MM.1S (cell line): ENCODE data around the gene PATE1.

ENCODE experiments used
- DNase-seq: peaks from one replicate; pipeline ENCODE4 v3.0.0-alpha.2; 2015
- H2AFZ ChIP-seq: fragments of 300-600 bp; sonication (generic); 2 replicates; pipeline ENCODE4 v1.6.0; 2016; ENCODE audit warnings: antibody characterized with exemption, low read length
- H3F3A ChIP-seq: fragments of 300-600 bp; sonication (generic); 2 replicates; pipeline ENCODE4 v1.6.1; 2016; ENCODE audit warnings: mild to moderate bottlenecking, antibody characterized with exemption, low read length, moderate library complexity, mixed read lengths; ENCODE audit not compliant: insufficient read depth
- H3K27ac ChIP-seq: fragments of 300-600 bp; sonication (generic); 2 replicates; pipeline ENCODE4 v1.5.1; 2016; ENCODE audit warnings: mild to moderate bottlenecking, low read length
- H3K27me3 ChIP-seq: fragments of 300-600 bp; sonication (generic); replicated peaks from 2 replicates; pipeline ENCODE4 v1.6.0; 2016; ENCODE audit warnings: low read length; ENCODE audit not compliant: insufficient read depth
- H3K36me3 ChIP-seq: fragments of 300-600 bp; sonication (generic); replicated peaks from 2 replicates; pipeline ENCODE4 v1.6.1; 2016; ENCODE audit warnings: mild to moderate bottlenecking, low read length, mixed read lengths; ENCODE audit not compliant: insufficient read depth
- H3K4me1 ChIP-seq: fragments of 300-600 bp; sonication (generic); 2 replicates; pipeline ENCODE4 v1.6.1; 2016; ENCODE audit warnings: low read length, mixed read lengths
- H3K4me2 ChIP-seq: fragments of 300-600 bp; sonication (generic); 2 replicates; pipeline ENCODE4 v1.6.0; 2016; ENCODE audit warnings: low read depth, low read length
- H3K4me3 ChIP-seq: fragments of 300-600 bp; sonication (generic); 2 replicates; pipeline ENCODE4 v1.5.1; 2016; ENCODE audit warnings: low read length, mixed read lengths
- H3K79me2 ChIP-seq: fragments of 300-600 bp; sonication (generic); 2 replicates; pipeline ENCODE4 v1.6.1; 2016; ENCODE audit warnings: mixed run types, low read length, mixed read lengths
- H3K9ac ChIP-seq: fragments of 300-600 bp; sonication (generic); 2 replicates; pipeline ENCODE4 v1.6.1; 2016; ENCODE audit warnings: low read length, mixed read lengths
- H3K9me2 ChIP-seq: fragments of 300-600 bp; sonication (generic); replicated peaks from 2 replicates; pipeline ENCODE4 v1.6.1; 2016; ENCODE audit warnings: mild to moderate bottlenecking, low read length, mixed read lengths; ENCODE audit not compliant: insufficient read depth
- H3K9me3 ChIP-seq: fragments of 300-600 bp; sonication (generic); replicated peaks from 2 replicates; pipeline ENCODE4 v1.6.1; 2016; ENCODE audit warnings: mild to moderate bottlenecking, low read length, mixed read lengths; ENCODE audit not compliant: insufficient read depth
- H4K20me1 ChIP-seq: fragments of 300-600 bp; sonication (generic); 2 replicates; pipeline ENCODE4 v1.6.1; 2016; ENCODE audit warnings: mild to moderate bottlenecking, low read length, moderate library complexity, mixed read lengths; ENCODE audit not compliant: insufficient read depth
- EZH2 ChIP-seq: fragments of 300-600 bp; sonication (generic); optimal IDR thresholded peaks from 2 replicates; pipeline ENCODE3; 2017; ENCODE audit warnings: low read depth, mild to moderate bottlenecking, antibody characterized with exemption, low read length, mixed read lengths
- EZH2phosphoT487 ChIP-seq: fragments of 300-600 bp; sonication (generic); IDR thresholded peaks from 2 replicates; pipeline ENCODE4 v1.6.1; 2018; ENCODE audit warnings: antibody characterized with exemption, low read length
- TF ChIP-seq, protein P1 (sequence below): fragments of 300-600 bp; sonication (generic); IDR thresholded peaks from 2 replicates; pipeline ENCODE4 v1.5.1; 2016; ENCODE audit warnings: antibody characterized with exemption, low read length, mixed read lengths

PATE1 gene

DNA sequence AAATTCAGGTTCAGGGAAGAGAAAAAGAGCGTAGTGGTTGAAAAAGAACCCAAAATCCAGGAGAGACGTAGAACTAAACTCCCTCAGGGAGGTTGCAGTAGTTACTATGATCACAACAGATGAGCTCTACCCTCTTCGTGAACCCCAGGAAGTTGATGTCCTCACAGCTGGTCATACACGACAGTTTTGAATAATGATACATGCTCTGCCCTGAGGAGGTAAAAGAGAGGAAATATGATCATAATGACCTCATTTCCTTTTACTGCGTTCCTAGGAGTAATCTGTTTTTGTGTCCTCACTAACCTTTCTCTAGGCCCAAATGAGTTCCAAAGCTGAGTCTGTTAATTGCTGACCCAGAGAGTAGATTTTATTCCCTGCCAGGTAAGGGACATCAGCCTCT, 31.2 kb downstream of the PATE1 start:
- H3F3A ChIP-seq = no peaks in the 10 kb centered on the region
- H3K9ac ChIP-seq = no peak overlapping the region
- no peaks in the 10 kb centered on the region for H3K27me3 ChIP-seq
- DNase-seq = no peak
- H3K4me2 ChIP-seq = no peak overlapping the region
- H2AFZ ChIP-seq = no peak overlapping the region
- no peak overlapping the region for H3K27ac ChIP-seq
- no peaks in the 10 kb centered on the region for H4K20me1 ChIP-seq
- TF ChIP-seq EZH2phosphoT487 = no peak
- no peaks in the 10 kb centered on the region for H3K9me3 ChIP-seq
- no peaks in the 10 kb centered on the region for H3K4me1 ChIP-seq
- no peaks in the 10 kb centered on the region for H3K9me2 ChIP-seq
- H3K79me2 ChIP-seq = no peaks in the 10 kb centered on the region
- H3K36me3 ChIP-seq = no peaks in the 10 kb centered on the region
- H3K4me3 ChIP-seq = no peak overlapping the region

DNA sequence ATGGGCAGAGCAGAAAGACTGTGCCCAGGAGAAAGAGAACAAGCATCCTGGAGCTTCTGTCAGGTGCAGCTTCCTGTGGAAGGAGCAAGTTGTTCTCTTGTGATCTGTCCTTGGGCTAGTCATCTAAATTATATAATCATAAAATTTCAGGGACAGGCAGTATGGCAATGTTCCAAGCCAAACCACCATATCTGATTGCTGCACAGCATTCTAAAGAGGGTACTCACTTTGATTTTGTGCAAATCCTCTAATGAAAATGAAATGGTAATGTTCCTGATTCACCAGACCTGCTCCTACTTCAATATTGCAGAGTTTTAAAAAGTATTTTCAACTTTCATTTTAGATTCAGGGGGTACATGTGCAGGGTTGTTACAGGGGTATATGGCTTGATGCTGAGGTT, 32.6 kb downstream of the PATE1 start, which contains the start of gene PATE2:
Gene PATE2 (minus strand): TSS at position 101 of the 400 bp plus-strand sequence. CDS start 55 bp downstream, at position 46.
- no peak for DNase-seq

DNA sequence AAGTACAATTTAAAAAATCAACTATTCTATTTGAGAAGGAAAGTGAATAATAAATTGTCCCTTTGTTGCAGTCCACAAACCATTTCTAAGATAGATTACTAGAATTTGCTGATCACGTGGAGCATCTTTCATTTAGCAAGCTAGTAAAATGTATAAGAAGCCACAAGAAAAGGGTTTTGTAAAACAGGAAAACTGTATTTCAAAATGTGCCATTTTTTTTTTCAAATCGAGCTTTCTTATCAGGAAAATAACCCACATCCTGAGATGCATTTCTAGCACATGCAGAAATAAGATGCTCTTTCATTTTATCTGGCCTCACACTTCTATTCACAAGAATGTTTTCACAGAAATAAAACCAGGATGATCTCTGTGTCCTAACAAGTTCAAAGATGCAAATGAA, 38.6 kb downstream of the PATE1 start:
- H3K9ac ChIP-seq = no peak overlapping the region
- H3K9me2 ChIP-seq = no peaks in the 10 kb centered on the region
- no peak for TF ChIP-seq EZH2
- no peak for TF ChIP-seq EZH2phosphoT487
- TF ChIP-seq, protein P1, sequence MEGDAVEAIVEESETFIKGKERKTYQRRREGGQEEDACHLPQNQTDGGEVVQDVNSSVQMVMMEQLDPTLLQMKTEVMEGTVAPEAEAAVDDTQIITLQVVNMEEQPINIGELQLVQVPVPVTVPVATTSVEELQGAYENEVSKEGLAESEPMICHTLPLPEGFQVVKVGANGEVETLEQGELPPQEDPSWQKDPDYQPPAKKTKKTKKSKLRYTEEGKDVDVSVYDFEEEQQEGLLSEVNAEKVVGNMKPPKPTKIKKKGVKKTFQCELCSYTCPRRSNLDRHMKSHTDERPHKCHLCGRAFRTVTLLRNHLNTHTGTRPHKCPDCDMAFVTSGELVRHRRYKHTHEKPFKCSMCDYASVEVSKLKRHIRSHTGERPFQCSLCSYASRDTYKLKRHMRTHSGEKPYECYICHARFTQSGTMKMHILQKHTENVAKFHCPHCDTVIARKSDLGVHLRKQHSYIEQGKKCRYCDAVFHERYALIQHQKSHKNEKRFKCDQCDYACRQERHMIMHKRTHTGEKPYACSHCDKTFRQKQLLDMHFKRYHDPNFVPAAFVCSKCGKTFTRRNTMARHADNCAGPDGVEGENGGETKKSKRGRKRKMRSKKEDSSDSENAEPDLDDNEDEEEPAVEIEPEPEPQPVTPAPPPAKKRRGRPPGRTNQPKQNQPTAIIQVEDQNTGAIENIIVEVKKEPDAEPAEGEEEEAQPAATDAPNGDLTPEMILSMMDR = no peak
- H2AFZ ChIP-seq = no peak overlapping the region
- no peaks in the 10 kb centered on the region for H3K9me3 ChIP-seq
- H3K4me1 ChIP-seq = no peaks in the 10 kb centered on the region
- H4K20me1 ChIP-seq = no peaks in the 10 kb centered on the region
- H3K4me3 ChIP-seq = no peak overlapping the region
- no peak for DNase-seq
- H3K79me2 ChIP-seq = no peaks in the 10 kb centered on the region
- H3K4me2 ChIP-seq = no peak overlapping the region
- no peak overlapping the region for H3K27ac ChIP-seq
- no peaks in the 10 kb centered on the region for H3K27me3 ChIP-seq
- H3F3A ChIP-seq = no peaks in the 10 kb centered on the region
- H3K36me3 ChIP-seq = no peaks in the 10 kb centered on the region

More for the DNA sequence above, 32.6 kb downstream of the PATE1 start, which contains the start of gene PATE2:
- H3K27ac ChIP-seq = no peak within 1 kb of the TSS
- no peaks in the 10 kb centered on the region for H3K36me3 ChIP-seq
- no peaks in the 10 kb centered on the region for H3K9me3 ChIP-seq
- no peak for TF ChIP-seq EZH2
- no peak for TF ChIP-seq EZH2phosphoT487
- TF ChIP-seq, protein P1 = no peak
- no peaks in the 10 kb centered on the region for H3F3A ChIP-seq
- H3K27me3 ChIP-seq = no peaks in the 10 kb centered on the region
- no peak within 1 kb of the TSS for H2AFZ ChIP-seq
- H3K4me2 ChIP-seq = no peak within 1 kb of the TSS
- H3K79me2 ChIP-seq = no peaks in the 10 kb centered on the region
- no peak within 1 kb of the TSS for H3K9ac ChIP-seq
- no peak within 1 kb of the TSS for H3K4me3 ChIP-seq
- H3K9me2 ChIP-seq = no peaks in the 10 kb centered on the region
- no peaks in the 10 kb centered on the region for H4K20me1 ChIP-seq
- H3K4me1 ChIP-seq = no peaks in the 10 kb centered on the region

DNA sequence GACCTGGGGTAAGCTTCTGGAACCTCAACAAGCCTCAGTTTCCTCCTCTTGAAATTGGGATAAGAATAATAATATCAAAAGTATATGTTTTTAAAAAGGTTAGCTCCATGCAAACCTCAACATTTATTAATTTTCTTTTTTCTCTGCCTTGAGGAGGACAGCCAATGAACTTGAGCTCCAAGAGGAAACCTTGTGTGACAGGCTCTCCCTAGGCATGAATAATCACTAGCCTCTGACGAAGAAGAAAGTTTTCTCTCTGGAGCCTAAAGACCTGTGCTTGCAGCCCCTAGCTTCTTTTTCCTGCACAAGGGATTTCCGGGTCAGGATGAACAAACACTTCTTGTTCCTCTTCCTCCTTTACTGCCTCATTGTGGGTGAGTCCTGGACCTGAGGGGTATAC, 41.7 kb downstream of the PATE1 start, which contains the start of gene PATE3:
Gene PATE3 (plus strand): TSS at position 301 of the 400 bp plus-strand sequence. CDS start 25 bp downstream, at position 326.
- no peaks in the 10 kb centered on the region for H3K79me2 ChIP-seq
- no peaks in the 10 kb centered on the region for H3K9me3 ChIP-seq
- no peaks in the 10 kb centered on the region for H3K27me3 ChIP-seq
- H3K9ac ChIP-seq = no peak within 1 kb of the TSS
- no peaks in the 10 kb centered on the region for H3K4me1 ChIP-seq
- H3K27ac ChIP-seq = no peak within 1 kb of the TSS
- H3K4me2 ChIP-seq = no peak within 1 kb of the TSS
- H3K36me3 ChIP-seq = no peaks in the 10 kb centered on the region
- no peak within 1 kb of the TSS for H2AFZ ChIP-seq
- TF ChIP-seq, protein P1 = no peak
- TF ChIP-seq EZH2 = no peak
- TF ChIP-seq EZH2phosphoT487 = no peak
- no peaks in the 10 kb centered on the region for H4K20me1 ChIP-seq
- no peak for DNase-seq
- H3F3A ChIP-seq = no peaks in the 10 kb centered on the region
- no peaks in the 10 kb centered on the region for H3K9me2 ChIP-seq
- H3K4me3 ChIP-seq = no peak within 1 kb of the TSS
